HG02884 (cell line): ENCODE measurements around the gene NPIPA5.
"Not testable (repeated sequence)": the region's sequence is repeated elsewhere in the genome, so short reads cannot be mapped to it uniquely, and the experiment has no call there.

Experiments used
- ATAC-seq: cut with Tn5 transposase; IDR thresholded peaks from one replicate; pipeline ENCODE4 v1.9.1; 2021; ENCODE audit warnings: mild to moderate bottlenecking, moderate library complexity; ENCODE audit not compliant: unreplicated experiment

The NPIPA5 gene

DNA sequence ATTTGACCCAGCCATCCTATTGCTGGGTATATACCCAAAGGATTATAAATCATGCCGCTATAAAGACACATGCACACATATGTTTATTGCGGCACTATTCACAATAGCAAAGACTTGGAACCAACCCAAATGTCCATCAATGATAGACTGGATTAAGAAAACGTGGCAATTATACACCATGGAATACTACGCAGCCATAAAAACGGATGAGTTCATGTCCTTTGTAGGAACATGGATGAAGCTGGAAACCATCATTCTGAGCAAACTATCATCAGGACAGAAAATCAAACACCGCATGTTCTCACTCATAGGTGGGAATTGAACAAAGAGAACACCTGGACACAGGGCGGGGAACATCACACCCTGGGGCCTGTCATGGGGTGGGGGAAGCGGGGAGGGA is 14.9 kb upstream of the NPIPA5 start:
- not testable (repeated sequence) for ATAC-seq

GRCh38 chr16:15389916-15390315 is 11.8 kb upstream of the NPIPA5 start:
- not testable (repeated sequence) for ATAC-seq

GRCh38 chr16:15388060-15388459 is 10.0 kb upstream of the NPIPA5 start:
- not testable (repeated sequence) for ATAC-seq

DNA sequence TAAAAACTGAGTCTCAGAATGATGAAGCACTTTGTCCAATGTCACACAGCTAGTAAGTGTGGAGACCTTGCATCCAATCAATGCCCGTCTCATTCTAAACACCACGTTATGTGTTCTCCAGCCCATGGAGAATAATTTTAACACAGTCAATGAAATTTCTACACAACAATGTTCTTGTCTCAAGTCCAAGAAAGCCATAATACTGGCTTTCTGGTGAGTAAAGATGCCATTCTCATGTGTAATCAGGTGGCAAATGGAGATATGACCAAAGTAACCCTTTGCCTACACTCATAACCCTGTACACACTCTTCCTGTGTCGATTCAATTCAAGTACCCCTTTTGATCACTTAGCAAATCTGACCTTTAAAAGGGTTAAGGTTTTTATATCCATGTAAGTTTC is 4.7 kb upstream of the NPIPA5 start:
- ATAC-seq, result not testable (repeated sequence)

DNA sequence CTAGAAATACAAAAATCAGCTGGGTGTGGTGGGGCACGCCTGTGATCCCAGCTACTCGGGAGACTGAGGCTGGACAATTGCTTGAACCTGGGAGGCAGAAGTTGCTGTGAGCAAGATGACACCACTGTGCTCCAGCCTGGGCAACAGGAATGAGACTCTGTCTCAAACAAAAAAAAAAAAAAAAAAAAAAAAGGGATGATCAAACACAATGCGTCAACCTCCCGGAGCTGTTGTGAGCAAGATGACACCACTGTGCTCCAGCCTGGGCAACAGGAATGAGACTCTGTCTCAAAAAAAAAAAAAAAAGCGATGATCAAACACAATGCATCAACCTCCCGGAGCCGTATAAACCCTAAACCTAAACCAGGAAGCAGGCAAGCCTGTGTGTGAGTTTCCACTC is 20.6 kb downstream of the NPIPA5 start:
- not testable (repeated sequence) for ATAC-seq

GRCh38 chr16:15354846-15355245 is 23.2 kb downstream of the NPIPA5 start:
- not testable (repeated sequence) for ATAC-seq

DNA sequence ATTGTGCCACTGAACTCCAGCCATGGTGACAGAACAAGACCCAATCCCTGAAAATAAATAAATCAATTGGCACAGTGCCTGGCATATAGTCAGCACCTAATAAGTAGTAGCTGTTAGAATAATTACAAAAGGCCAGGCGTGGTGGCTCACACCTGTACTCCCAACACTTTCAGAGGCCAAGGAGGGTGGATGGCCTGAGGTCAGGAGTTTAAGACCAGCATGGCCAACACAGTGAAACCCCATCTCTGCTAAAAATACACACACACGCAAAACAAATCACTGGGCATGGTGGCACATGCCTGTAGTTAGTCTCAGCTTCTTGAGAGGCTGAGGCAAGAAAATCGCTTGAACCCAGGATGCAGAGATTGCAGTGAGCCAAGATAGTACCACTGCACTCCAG is 25.2 kb downstream of the NPIPA5 start:
- not testable (repeated sequence) for ATAC-seq

DNA sequence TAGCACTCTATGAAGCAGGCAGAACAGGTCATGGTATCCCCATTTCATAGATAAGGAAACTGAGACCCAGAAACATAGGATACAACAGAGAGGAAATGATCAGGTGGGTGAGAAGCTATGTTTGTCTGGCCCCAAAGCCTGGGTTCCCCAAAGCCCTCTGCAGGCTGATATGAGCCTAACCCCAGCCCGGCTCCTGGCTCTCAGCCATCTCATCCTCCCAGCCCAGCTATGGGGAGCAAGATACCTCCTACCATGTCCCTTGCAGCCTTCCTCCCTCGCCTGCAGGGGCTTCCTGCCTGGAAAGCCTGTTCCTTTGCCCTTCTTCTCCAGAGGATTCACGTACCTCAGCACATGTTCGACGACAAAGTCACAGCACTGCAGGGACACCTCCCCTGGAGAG is 26.3 kb downstream of the NPIPA5 start:
- ATAC-seq, result not testable (repeated sequence)

DNA sequence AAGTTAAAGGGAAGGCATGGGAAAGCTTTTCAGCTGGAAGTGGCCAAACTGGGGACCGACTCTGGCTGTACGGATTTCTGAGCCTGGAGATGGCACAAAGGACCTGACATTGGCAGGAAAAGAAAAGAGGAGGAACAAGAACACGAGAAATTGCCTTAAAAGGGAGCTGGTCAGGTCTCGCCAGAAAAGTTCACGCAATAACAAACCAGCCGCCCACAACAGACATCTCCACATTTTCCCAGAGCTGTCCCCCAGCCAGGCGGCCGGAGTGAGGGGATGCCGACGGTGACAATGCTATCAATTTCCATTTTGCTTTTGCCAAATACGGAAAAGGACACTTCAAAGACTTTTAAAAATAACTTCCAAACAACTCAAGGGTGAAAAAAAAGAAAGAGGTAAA is 26.8 kb downstream of the NPIPA5 start:
- ATAC-seq, result not testable (repeated sequence)

DNA sequence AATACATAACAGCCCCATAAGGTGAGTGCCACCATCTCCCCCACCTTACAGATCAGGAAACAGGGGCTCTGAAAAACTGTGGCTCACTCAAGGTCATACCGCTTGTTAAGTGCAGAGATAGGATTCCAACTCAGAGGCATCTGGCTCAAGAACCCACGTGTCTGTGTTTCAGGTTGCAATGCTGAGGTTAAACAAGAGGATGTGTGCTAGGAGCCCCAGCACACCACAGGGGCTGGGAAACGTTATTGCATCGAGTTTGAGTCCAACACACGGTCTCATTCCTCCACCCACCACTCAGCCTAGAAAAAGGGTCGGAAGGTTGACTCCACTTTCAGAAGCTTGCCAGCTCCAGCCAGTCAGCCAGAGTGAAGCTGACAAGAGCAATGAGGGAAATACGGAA is 29.4 kb downstream of the NPIPA5 start:
- ATAC-seq, result not testable (repeated sequence)

- ATAC-seq, result not testable (repeated sequence)
Observed at GRCh38 chr16:15342337-15342736, 35.8 kb downstream of the NPIPA5 start.

DNA sequence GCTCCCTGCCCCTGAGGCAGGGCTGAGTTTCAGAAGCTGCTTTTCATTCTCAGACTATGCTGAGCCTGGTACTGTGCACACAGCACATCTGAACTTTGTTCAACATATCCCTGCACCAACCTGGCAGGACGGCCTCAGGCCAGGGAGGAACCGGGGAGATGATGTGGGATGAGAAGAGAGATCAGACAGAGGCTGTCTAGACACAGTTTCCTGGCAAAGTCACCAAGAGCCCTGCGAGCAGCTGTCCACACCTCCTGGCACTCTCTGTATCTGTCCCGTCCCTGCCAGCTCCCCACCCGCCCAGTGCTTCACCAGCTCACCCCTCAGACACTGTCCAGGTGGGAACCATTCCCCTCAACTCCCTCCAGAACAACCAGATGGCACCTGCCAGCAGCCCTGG is 39.1 kb downstream of the NPIPA5 start:
- ATAC-seq, result not testable (repeated sequence)

GRCh38 chr16:15337974-15338605 is 40.0 kb downstream of the NPIPA5 start:
- not testable (repeated sequence) for ATAC-seq

- not testable (repeated sequence) for ATAC-seq
Observed at GRCh38 chr16:15335609-15336008, 42.5 kb downstream of the NPIPA5 start.

GRCh38 chr16:15333969-15334368 is 44.1 kb downstream of the NPIPA5 start:
- ATAC-seq, result not testable (repeated sequence)

DNA sequence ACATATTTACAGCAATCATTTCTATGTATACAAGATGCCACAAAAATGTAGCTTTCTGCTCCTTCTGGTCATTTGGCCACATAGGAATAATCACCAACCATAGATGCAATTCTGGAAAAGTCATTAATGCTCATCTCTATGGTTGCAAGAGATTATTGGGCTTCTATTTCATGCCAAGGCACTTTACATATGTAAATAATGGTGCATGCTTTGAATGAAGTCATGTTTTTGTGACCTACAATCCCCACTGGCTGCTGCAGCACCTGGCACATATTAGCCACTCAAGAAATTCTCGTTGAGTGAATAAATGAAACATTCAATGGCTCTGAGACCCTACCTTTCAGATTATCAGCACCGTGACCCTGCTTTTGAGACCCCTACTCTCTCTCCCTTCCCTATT is 47.1 kb downstream of the NPIPA5 start:
- ATAC-seq, result not testable (repeated sequence)

GRCh38 chr16:15324954-15325353 is 53.1 kb downstream of the NPIPA5 start:
- not testable (repeated sequence) for ATAC-seq

DNA sequence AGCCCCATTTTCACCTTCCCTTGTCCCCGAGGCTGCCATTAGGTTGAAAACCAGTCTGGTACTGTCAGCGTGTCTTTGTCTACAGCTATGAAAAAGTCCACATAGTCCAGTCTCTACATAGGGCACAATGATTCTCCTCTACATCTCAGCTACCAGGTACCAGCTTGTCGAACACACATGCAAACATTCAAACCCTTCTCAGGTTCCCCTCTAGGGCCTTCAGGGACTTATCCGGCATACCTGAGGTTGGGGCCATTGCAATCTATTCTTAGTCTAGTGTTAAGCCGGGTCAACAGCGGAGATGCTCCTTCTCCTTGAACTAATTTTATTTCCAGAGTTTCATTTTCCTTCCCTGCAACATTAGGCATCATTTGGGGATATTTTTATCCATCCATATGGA is 54.7 kb downstream of the NPIPA5 start:
- ATAC-seq, result not testable (repeated sequence)

DNA sequence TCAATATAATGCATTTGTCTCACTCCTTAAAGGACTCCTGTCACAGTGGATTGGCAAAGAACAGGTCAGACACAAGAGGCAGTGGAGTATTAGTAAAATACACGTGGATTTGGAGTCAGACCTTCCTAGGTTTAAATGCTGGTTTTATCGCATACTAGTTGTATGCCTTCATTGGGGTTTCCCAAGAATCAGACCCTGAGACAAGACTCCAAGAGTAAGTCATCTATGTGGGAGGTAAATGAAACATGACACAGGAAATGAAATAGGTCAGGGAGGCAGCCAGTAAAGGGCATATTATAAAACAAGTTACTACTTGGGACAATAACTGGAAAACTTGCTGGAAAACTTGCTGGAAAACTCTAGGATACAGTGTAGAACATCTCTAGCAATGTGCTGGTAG is 56.9 kb downstream of the NPIPA5 start:
- ATAC-seq, result not testable (repeated sequence)

- ATAC-seq, result not testable (repeated sequence)
Observed at GRCh38 chr16:15314562-15314961, 63.5 kb downstream of the NPIPA5 start.
